Measurements from ENCODE around the gene TSC1.

DNA sequence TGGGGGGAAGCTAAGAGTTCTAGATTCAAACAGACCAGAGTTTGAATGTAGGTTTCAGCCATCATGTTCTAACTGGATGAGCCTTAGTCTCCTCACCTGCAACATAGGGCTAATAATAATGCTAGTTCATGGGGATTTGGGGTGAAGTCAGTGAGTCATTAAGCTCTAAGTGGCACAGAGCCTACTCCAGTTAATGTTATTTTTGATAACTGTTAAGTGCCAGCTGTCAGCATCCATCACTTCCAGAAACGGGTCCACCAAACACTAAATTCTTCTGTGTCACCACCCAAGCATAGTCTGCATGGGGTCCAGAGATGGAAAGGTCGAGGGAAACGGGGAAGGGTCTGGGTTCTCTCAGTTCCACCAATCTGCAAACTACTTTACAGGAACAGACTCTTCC lies 1.8 kb upstream of the TSC1 start:
- TF ChIP-seq, protein P1, sequence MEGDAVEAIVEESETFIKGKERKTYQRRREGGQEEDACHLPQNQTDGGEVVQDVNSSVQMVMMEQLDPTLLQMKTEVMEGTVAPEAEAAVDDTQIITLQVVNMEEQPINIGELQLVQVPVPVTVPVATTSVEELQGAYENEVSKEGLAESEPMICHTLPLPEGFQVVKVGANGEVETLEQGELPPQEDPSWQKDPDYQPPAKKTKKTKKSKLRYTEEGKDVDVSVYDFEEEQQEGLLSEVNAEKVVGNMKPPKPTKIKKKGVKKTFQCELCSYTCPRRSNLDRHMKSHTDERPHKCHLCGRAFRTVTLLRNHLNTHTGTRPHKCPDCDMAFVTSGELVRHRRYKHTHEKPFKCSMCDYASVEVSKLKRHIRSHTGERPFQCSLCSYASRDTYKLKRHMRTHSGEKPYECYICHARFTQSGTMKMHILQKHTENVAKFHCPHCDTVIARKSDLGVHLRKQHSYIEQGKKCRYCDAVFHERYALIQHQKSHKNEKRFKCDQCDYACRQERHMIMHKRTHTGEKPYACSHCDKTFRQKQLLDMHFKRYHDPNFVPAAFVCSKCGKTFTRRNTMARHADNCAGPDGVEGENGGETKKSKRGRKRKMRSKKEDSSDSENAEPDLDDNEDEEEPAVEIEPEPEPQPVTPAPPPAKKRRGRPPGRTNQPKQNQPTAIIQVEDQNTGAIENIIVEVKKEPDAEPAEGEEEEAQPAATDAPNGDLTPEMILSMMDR (IDR thresholded peaks at IDR 0.05), result no peak
- no peak for TF ChIP-seq POLR2A (IDR thresholded peaks at IDR 0.05)

Data from testis (tissue), 2 donors.